Keratinocyte (primary cell): ENCODE results near the gene C14orf119. TPM values are rescaled to one million over a fixed set of nuclear protein-coding genes. Genes with fewer than 3 reads are reported as not detected.

Experiments
- DNase-seq: peaks from one replicate; pipeline ENCODE4 v3.0.0-alpha.2; 2011; ENCODE audit warnings: low read depth, missing footprints, low spot score
- FAIRE-seq: peaks from 2 replicates; lab custom pipeline; 2011; peaks lifted over from hg19 to GRCh38; lab: Jason Lieb, UNC
- H2AFZ ChIP-seq: 2 replicates; pipeline ENCODE4 v1.6.0; 2012; ENCODE audit warnings: low read length, control low read depth, inconsistent platforms; ENCODE audit not compliant: control insufficient read depth
- H3K27ac ChIP-seq: 2 replicates; pipeline ENCODE4 v1.5.1; 2011; ENCODE audit warnings: low read length; ENCODE audit not compliant: control insufficient read depth, insufficient read depth
- H3K27me3 ChIP-seq: 3 replicates; pipeline ENCODE4 v1.6.0; 2011; ENCODE audit warnings: low read length; ENCODE audit not compliant: control insufficient read depth, insufficient read depth; ENCODE audit errors: extremely low read depth
- H3K36me3 ChIP-seq, 2 experiments: 2 replicates in 1 of 2; 3 replicates in 1 of 2; pipeline ENCODE4 v1.5.1; 2011; ENCODE audit warnings: low read length in 2 of 2, mild to moderate bottlenecking in 1 of 2; ENCODE audit not compliant: control insufficient read depth in 2 of 2, insufficient read depth in 2 of 2; ENCODE audit errors: extremely low read depth in 1 of 2
- H3K4me1 ChIP-seq: 3 replicates; pipeline ENCODE4 v1.5.1; 2011; ENCODE audit warnings: low read length; ENCODE audit not compliant: control insufficient read depth, insufficient read depth; ENCODE audit errors: extremely low read depth
- H3K4me2 ChIP-seq: 3 replicates; pipeline ENCODE4 v1.6.0; 2011; ENCODE audit warnings: low read depth, low read length; ENCODE audit not compliant: control insufficient read depth, insufficient read depth; ENCODE audit errors: extremely low read depth
- H3K4me3 ChIP-seq, 3 experiments: fragments of 200-600 bp in 1 of 3; sonication (generic) in 1 of 3; 2 replicates in 2 of 3; 3 replicates in 1 of 3; pipeline ENCODE4 v1.5.1; 2011 to 2016; ENCODE audit warnings: low read length in 3 of 3, mild to moderate bottlenecking in 3 of 3, control low read depth in 2 of 3, inconsistent platforms in 1 of 3, low read depth in 1 of 3, mixed read lengths in 1 of 3, mixed run types in 1 of 3, moderate library complexity in 1 of 3; ENCODE audit not compliant: control insufficient read depth in 2 of 3, insufficient read depth in 2 of 3; ENCODE audit errors: extremely low read depth in 1 of 3
- H3K79me2 ChIP-seq: 2 replicates; pipeline ENCODE4 v1.6.0; 2012; ENCODE audit warnings: low read length; ENCODE audit not compliant: control insufficient read depth, insufficient read depth
- H3K9ac ChIP-seq: 3 replicates; pipeline ENCODE4 v1.6.0; 2011; ENCODE audit warnings: low read length; ENCODE audit not compliant: control insufficient read depth, insufficient read depth; ENCODE audit errors: extremely low read depth
- H3K9me1 ChIP-seq: 3 replicates; pipeline ENCODE4 v1.6.0; 2011; ENCODE audit warnings: low read length; ENCODE audit not compliant: control insufficient read depth, insufficient read depth; ENCODE audit errors: extremely low read depth
- H3K9me3 ChIP-seq: 2 replicates; pipeline ENCODE4 v1.5.1; 2012; ENCODE audit warnings: low read depth, low read length; ENCODE audit not compliant: control insufficient read depth
- H4K20me1 ChIP-seq: 3 replicates; pipeline ENCODE4 v1.6.0; 2011; ENCODE audit warnings: low read length; ENCODE audit not compliant: control insufficient read depth, insufficient read depth; ENCODE audit errors: extremely low read depth
- CTCF ChIP-seq, 3 experiments: IDR thresholded peaks in 1 of 3; conservative IDR thresholded peaks in 1 of 3; optimal IDR thresholded peaks in 1 of 3; 2 replicates in 2 of 3; 3 replicates in 1 of 3; pipeline versions ENCODE3 to v1.5.1; 2011; ENCODE audit warnings: low read length in 3 of 3, mild to moderate bottlenecking in 3 of 3, moderate library complexity in 2 of 3, control low read depth in 1 of 3, inconsistent platforms in 1 of 3; ENCODE audit not compliant: insufficient read depth in 2 of 3; ENCODE audit errors: extremely low read depth in 1 of 3
- EZH2 ChIP-seq: IDR thresholded peaks from one replicate; pipeline ENCODE4 v1.6.1; 2012; ENCODE audit warnings: inconsistent platforms, mild to moderate bottlenecking, low read length, moderate library complexity
- dilution Hi-C: fragments of 300-500 bp; cut with MboI; formaldehyde crosslinking; loops from one replicate; pipeline ENCODE4 v1.7.0; 2020; ENCODE audit warnings: low sequenced_read_pairs; ENCODE audit not compliant: extremely low pct_ligation_motif_present
- polyA plus RNA-seq, 5 experiments: library from polyadenylated mRNA; depleted of rRNA in 3 of 5; stranded (reverse) in 3 of 5; stranded (forward) in 1 of 5; unstranded in 1 of 5; fragments of >200 nt; gene quantifications; 1 replicate in 1 of 5; 2 replicates in 3 of 5; 3 replicates in 1 of 5; pipeline versions ENCODE4 v1.2.1 to v1.2.3, GENCODE V29; 2011 to 2012; ENCODE audit warnings: missing spikeins in 2 of 5, low read depth in 1 of 5, low replicate concordance in 1 of 5

Gene C14orf119
- polyA plus RNA-seq, 1 donor (not counting 4 experiments of a cell fraction or from before 2014, with no cell fraction given): 73.7 TPM

GRCh38 chr14:23130871-23131270 is 35.6 kb downstream of the C14orf119 start:
- no peak overlapping the region for H3K4me2 ChIP-seq
- no peak for FAIRE-seq

GRCh38 chr14:23131482-23131881 is 36.2 kb downstream of the C14orf119 start:
- Histone ChIP-seq H2AFZ (no peak overlapping the region), H3K9ac (no peak overlapping the region), H3K4me2 (no peak overlapping the region), H3K27ac (no peak overlapping the region), H3K4me3 (no peak overlapping the region), H3K36me3 (peaks cover 10 to 11% of the 10 kb centered on the region in 2 experiments), H3K9me1 (no peaks in the 10 kb centered on the region), H3K27me3 (no peaks in the 10 kb centered on the region), H4K20me1 (no peaks in the 10 kb centered on the region), H3K9me3 (no peaks in the 10 kb centered on the region), H3K4me1 (peaks cover 23% of the 10 kb centered on the region), H3K79me2 (no peaks in the 10 kb centered on the region)
- no peak for FAIRE-seq
- TF ChIP-seq CTCF (optimal IDR thresholded peaks at IDR 0.05 in 1 of 3, IDR thresholded peaks at IDR 0.05 in 1 of 3, conservative IDR thresholded peaks at IDR 0.05 in 1 of 3; ENCODE audit: extremely low read depth in 1 of 3, insufficient read depth in 2 of 3, low read length in 3 of 3) (no peak), EZH2 (no peak)
- dilution Hi-C loops: no loop called here
- no peak for DNase-seq

More at GRCh38 chr14:23130871-23131270, 35.6 kb downstream of the C14orf119 start:
- H3K9ac ChIP-seq: no peak overlapping the region
- no peak overlapping the region for H2AFZ ChIP-seq
- TF ChIP-seq CTCF (optimal IDR thresholded peaks at IDR 0.05 in 1 of 3, IDR thresholded peaks at IDR 0.05 in 1 of 3, conservative IDR thresholded peaks at IDR 0.05 in 1 of 3; ENCODE audit: extremely low read depth in 1 of 3, insufficient read depth in 2 of 3, low read length in 3 of 3): no peak
- H3K4me3 ChIP-seq: no peak overlapping the region
- no peak overlapping the region for H3K27ac ChIP-seq
- H3K4me1 ChIP-seq: peaks cover 23% of the 10 kb centered on the region
- peaks cover 6 to 12% of the 10 kb centered on the region in 2 experiments for H3K36me3 ChIP-seq
- DNase-seq: no peak
- no peaks in the 10 kb centered on the region for H4K20me1 ChIP-seq
- H3K79me2 ChIP-seq: no peaks in the 10 kb centered on the region
- no peaks in the 10 kb centered on the region for H3K27me3 ChIP-seq
- H3K9me1 ChIP-seq: no peaks in the 10 kb centered on the region
- H3K9me3 ChIP-seq: no peaks in the 10 kb centered on the region
- dilution Hi-C loops: no loop called here
